ENCODE results near the gene HSD17B7. TPM values are rescaled to one million over a fixed set of nuclear protein-coding genes. Genes with fewer than 3 reads are reported as not detected.

HSD17B7 gene
- total RNA-seq, 3 donors from 2014 or later = 10.2 to 35.4 (median 22.9) TPM

GRCh38 chr1:162840250-162840839 is 49.8 kb downstream of the HSD17B7 start:
- DNase-seq (ENCODE audit: low spot score in 2 of 2) = no peak
- intact Hi-C loops (cut with DNase I; ENCODE audit: low total_unique reads) = no loop called here

DNA sequence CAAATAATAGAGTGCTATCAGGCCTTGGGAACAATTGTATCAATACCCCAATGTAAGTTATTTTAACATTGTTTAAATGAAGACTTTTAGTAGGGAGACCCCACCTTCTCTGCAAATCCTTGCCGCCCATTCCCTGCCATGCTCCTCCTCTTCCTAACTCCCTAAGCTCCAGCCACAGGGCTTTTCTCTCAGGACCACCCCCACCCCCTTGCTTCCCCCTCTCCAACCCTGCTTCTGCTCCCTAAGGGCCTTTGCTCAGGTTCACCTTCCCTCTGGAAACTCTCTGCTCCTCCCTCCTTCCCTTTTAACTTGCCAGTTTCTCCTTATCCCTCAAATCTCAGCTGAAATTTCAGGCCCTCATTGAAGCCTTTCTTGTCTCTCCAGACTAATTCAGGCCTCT is 53.7 kb downstream of the HSD17B7 start:
- Histone ChIP-seq H3K4me1 (no peaks in the 10 kb centered on the region), H3K9me3 (peaks cover 0 to 3% of the 10 kb centered on the region in 2 donors), H3K27ac (no peak overlapping the region), H3K4me3 (no peak overlapping the region), H3K36me3 (no peaks in the 10 kb centered on the region), H3K27me3 (no peaks in the 10 kb centered on the region)
- intact Hi-C loops (cut with DNase I; ENCODE audit: low total_unique reads) = no loop called here
- no peak for TF ChIP-seq POLR2AphosphoS5 (IDR thresholded peaks at IDR 0.05)
- no peak for TF ChIP-seq CTCF (IDR thresholded peaks at IDR 0.05)
- TF ChIP-seq POLR2A (IDR thresholded peaks at IDR 0.05) = no peak
- DNase-seq (ENCODE audit: low spot score in 2 of 2) = no peak

More at GRCh38 chr1:162840250-162840839, 49.8 kb downstream of the HSD17B7 start:
- Histone ChIP-seq H3K4me1 (no peaks in the 10 kb centered on the region), H3K27me3 (no peaks in the 10 kb centered on the region), H3K4me3 (no peak overlapping the region), H3K27ac (no peak overlapping the region), H3K36me3 (no peaks in the 10 kb centered on the region), H3K9me3 (peaks cover 0 to 12% of the 10 kb centered on the region in 2 donors)
- no peak for TF ChIP-seq POLR2AphosphoS5 (IDR thresholded peaks at IDR 0.05)
- TF ChIP-seq POLR2A (IDR thresholded peaks at IDR 0.05) = no peak
- no peak for TF ChIP-seq CTCF (IDR thresholded peaks at IDR 0.05)

DNA sequence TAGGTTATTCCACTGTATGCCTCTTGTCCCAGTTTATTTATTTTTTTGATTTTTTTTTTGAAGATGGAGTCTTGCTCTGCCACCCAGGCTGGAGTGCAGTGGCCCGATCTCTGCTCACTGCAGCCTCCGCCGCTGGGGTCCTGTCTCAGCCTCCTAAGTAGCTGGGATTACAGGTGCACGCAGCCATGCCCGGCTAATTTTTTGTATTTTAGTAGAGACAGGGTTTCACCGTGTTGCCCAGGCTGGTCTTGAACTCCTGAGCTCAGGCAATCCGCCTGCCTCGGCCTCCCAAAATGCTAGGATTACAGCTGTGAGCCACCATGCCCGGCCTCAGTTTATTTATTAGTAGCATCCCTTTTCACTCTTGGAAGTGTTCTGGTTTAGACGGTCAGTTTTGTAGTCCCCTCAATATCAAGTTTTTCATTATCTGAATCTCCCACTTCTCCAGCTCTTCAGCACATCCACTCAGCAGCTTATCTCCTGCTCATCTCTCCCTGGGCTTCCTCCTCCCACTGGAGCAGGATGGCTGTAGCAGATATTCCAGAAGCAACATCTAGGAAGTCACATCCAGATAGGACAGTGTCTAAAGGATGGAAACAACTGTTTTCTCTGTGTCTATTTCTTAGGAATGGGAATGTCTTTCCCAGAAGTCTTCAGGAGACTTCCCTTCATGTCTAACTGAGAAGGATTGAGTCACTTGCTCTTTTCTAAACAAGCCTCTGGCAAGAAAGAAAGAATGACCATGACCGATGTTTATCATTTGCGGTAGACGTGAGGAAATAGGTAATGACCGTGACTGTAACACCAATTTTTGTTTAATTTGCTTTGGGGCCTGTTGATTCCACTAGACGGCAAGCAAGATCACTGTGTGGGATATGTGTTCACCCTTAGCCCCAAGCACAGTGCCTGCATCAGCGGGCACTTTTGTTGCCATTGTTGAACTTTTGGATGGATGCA is 56.0 kb downstream of the HSD17B7 start:
- no peaks in the 10 kb centered on the region for H3K4me1 ChIP-seq
- H3K27me3 ChIP-seq = no peaks in the 10 kb centered on the region
- H3K27ac ChIP-seq = no peak overlapping the region
- intact Hi-C loops (cut with DNase I; ENCODE audit: low total_unique reads) = no loop called here
- no peaks in the 10 kb centered on the region for H3K36me3 ChIP-seq
- H3K4me3 ChIP-seq = no peak overlapping the region
- H3K9me3 ChIP-seq = no peaks in the 10 kb centered on the region
- no peak for DNase-seq (ENCODE audit: low spot score in 2 of 2)
- TF ChIP-seq CTCF (IDR thresholded peaks at IDR 0.05) (no peak), POLR2A (IDR thresholded peaks at IDR 0.05) (no peak)

- intact Hi-C loops (cut with DNase I; ENCODE audit: low total_unique reads) = no loop called here
- DNase-seq (ENCODE audit: low spot score in 2 of 2) = peak; percentile 58 to 76
- Histone ChIP-seq H3K36me3 (no peaks in the 10 kb centered on the region), H3K9me3 (no peaks in the 10 kb centered on the region), H3K4me3 (no peak overlapping the region), H3K4me1 (no peaks in the 10 kb centered on the region), H3K27me3 (no peaks in the 10 kb centered on the region), H3K27ac (no peak overlapping the region)
- TF ChIP-seq CTCF (IDR thresholded peaks at IDR 0.05) = peak; percentile 74 to 87 (median 82)
- no peak for TF ChIP-seq POLR2A (IDR thresholded peaks at IDR 0.05)
Observed at GRCh38 chr1:162847839-162848453, 57.4 kb downstream of the HSD17B7 start.
